RWPE2 (cell line): Measurements from ENCODE around the gene XAB2.

ENCODE experiments used
- ATAC-seq: fragments of 200-7000 bp; cut with Tn5 transposase; 3 replicates; pipeline ENCODE4 v1.9.1; 2021; ENCODE audit warnings: low read depth
- DNase-seq: peaks from one replicate; pipeline ENCODE4 v3.0.0-alpha.2; 2020; ENCODE audit warnings: low spot score
- H3K27ac ChIP-seq: fragments of 450-650 bp; 2 replicates; pipeline ENCODE4 v1.5.1; 2017; ENCODE audit warnings: mild to moderate bottlenecking; ENCODE audit not compliant: poor library complexity, severe bottlenecking
- H3K27me3 ChIP-seq: fragments of 250-450 bp; sonication (Bioruptor Pico); 2 replicates; pipeline ENCODE4 v1.5.1; 2021; ENCODE audit warnings: mild to moderate bottlenecking, moderate library complexity; ENCODE audit not compliant: insufficient read depth, poor library complexity, severe bottlenecking
- H3K36me3 ChIP-seq: fragments of 250-450 bp; sonication (Bioruptor Pico); 2 replicates; pipeline ENCODE4 v1.5.1; 2020; ENCODE audit warnings: low read depth, mild to moderate bottlenecking, moderate library complexity
- H3K4me1 ChIP-seq: fragments of 250-450 bp; sonication (Bioruptor Pico); 2 replicates; pipeline ENCODE4 v1.5.1; 2021; ENCODE audit warnings: mild to moderate bottlenecking, moderate library complexity; ENCODE audit not compliant: insufficient read depth, poor library complexity, severe bottlenecking
- H3K4me3 ChIP-seq: fragments of 250-450 bp; sonication (Bioruptor Pico); 2 replicates; pipeline ENCODE4 v1.5.1; 2021; ENCODE audit warnings: mild to moderate bottlenecking, moderate library complexity; ENCODE audit not compliant: severe bottlenecking
- H3K9me3 ChIP-seq: fragments of 250-450 bp; sonication (Bioruptor Pico); 2 replicates; pipeline ENCODE4 v1.5.1; 2021; ENCODE audit warnings: mild to moderate bottlenecking, moderate library complexity; ENCODE audit not compliant: severe bottlenecking
- CTCF ChIP-seq: fragments of 450-650 bp; IDR thresholded peaks from one replicate; pipeline ENCODE4 v1.5.1; 2017; ENCODE audit warnings: mild to moderate bottlenecking, moderate library complexity; ENCODE audit not compliant: poor library complexity, severe bottlenecking

Gene XAB2

GRCh38 chr19:7614859-7615741, 14.2 kb downstream of the XAB2 start:
- ATAC-seq (no peak), DNase-seq (no peak)
- no peak for TF ChIP-seq CTCF
- H3K4me1 ChIP-seq = no peaks in the 10 kb centered on the region
- H3K27me3 ChIP-seq = no peaks in the 10 kb centered on the region
- no peak overlapping the region for H3K27ac ChIP-seq
- H3K36me3 ChIP-seq = peaks cover 6% of the 10 kb centered on the region; the same call in 1 of the 2 replicates
- no peak overlapping the region for H3K4me3 ChIP-seq
- H3K9me3 ChIP-seq = no peaks in the 10 kb centered on the region

- Histone ChIP-seq H3K36me3 (peaks cover 3% of the 10 kb centered on the region; the same call in 1 of the 2 replicates), H3K27ac (no peak overlapping the region), H3K4me1 (no peaks in the 10 kb centered on the region), H3K27me3 (no peaks in the 10 kb centered on the region), H3K4me3 (no peak overlapping the region), H3K9me3 (no peaks in the 10 kb centered on the region)
- no peak for TF ChIP-seq CTCF
- no peak for ATAC-seq
- DNase-seq = peak; percentile 42
These were observed 16.8 kb downstream of the XAB2 start for GRCh38 chr19:7612282-7613274.

- no peak for TF ChIP-seq CTCF
- ATAC-seq = no peak
These were observed 17.6 kb downstream of the XAB2 start for GRCh38 chr19:7611541-7612279.

GRCh38 chr19:7610491-7611240, 18.7 kb downstream of the XAB2 start:
- TF ChIP-seq CTCF = no peak
- Histone ChIP-seq H3K27me3 (no peaks in the 10 kb centered on the region), H3K36me3 (peaks cover 3% of the 10 kb centered on the region; the same call in 1 of the 2 replicates), H3K27ac (no peak overlapping the region), H3K9me3 (no peaks in the 10 kb centered on the region), H3K4me1 (no peaks in the 10 kb centered on the region), H3K4me3 (no peak overlapping the region)
- ATAC-seq = no peak
- no peak for DNase-seq

More at GRCh38 chr19:7611541-7612279, 17.6 kb downstream of the XAB2 start:
- Histone ChIP-seq H3K27me3 (no peaks in the 10 kb centered on the region), H3K9me3 (no peaks in the 10 kb centered on the region), H3K4me1 (no peaks in the 10 kb centered on the region), H3K36me3 (peaks cover 3% of the 10 kb centered on the region; the same call in 1 of the 2 replicates), H3K4me3 (no peak overlapping the region), H3K27ac (no peak overlapping the region)
- DNase-seq = peak; percentile 52
